Measurements from ENCODE around the gene MRPS9.

Gene MRPS9

DNA sequence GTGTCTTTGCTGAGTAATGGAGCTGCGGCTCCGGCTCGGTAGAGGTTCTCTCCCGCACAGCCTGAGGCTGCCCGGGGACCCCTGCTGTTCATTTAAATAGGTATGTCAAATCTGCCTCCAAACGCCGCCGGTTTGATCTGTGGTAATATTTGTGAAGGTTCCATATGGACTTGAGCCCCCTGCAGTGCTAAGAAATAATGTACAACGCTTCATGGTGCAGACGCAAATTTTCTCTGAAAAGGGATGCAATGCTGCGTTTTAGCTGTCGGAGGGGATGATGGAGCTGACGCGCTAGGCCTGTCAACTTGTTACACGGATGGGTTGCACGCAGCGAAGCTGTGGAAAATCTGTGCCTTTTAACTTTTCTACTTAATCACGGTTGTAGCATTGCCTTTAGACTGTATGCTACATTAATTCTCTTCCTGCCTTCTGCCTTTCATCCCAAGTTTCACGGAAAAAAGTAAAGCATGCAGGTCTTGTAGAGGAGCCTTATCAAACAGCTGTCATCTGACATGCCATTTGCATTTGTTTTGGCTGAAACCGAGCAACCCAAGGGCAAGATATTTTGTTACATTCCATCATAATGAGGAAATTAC, 43.2 kb downstream of the MRPS9 start:
- DNase-seq: no peak

DNA sequence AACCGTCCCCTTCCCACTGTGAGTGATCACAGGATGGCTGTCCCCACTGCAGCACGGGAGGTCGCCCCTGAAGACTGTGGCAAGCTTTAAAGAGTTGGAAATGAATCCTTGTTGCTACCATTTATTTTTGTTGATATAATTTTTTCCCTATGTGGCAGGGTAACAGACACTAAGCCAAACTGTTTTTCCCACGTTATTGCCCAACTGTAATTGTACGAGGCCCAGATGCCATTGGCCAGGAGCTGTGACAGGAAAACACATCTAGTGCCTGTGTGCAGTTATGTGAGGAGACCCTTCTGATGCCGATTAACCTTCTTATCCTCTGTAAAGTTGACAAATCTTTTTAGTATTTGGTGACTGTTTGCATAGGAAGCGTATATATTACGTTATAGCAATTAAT, 44.2 kb downstream of the MRPS9 start:
- no peak for DNase-seq

DNA sequence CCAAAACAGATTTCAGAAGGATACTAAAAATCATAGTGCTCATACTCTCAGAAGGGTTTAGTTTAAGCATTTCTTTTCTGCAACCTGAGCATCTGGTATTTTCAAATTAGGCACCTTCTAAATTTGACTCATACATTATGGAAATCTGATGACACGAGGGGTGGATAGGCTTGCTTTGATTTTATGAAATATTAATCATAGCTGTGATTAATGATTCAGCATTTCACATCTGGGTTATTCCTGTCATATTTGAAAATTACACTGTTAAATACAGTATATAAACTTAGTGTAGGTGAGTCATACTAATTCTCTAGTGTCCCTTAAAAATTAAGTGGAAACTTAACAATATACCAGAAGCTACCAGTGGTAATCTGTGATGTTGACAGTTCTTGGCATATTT, 47.7 kb downstream of the MRPS9 start:
- no peak for DNase-seq

DNA sequence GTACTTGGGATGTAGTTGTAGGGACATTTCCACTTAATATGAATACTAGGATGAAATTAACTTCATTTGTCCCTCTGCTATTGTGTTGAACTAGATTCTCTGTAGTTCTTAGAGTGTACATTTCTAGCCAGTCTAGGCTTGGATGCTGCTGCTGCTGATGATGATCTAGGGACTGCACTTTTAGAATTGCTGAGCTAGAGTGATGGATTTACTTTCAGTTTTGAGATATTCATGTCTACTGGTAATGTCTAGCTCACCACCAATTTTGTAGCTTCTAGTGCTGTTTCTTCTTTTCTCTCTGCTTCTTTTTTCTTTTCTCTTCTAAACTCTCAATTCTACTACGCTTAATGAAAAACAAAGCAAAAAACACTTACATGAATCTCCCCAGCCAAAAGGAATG, 49.4 kb downstream of the MRPS9 start:
- DNase-seq: no peak

DNA sequence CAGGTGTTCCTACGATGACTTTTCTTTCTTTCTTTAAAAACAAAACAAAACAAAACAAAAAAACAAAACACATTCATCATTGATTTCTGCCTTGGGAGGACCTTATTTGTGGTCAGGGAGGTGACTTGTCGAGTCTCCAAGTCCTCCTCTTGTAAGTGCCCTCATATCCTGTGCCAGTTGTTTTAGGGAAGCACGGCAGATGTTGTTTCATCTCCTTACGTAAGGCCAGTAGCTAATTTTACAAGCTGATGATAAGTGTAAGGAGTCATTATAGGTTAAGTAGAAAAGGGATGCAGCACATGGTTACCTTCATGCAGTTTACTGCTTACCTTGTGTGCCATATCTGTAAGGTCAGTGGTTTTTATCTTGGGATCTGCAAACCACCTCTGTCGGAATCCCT, 52.2 kb downstream of the MRPS9 start:
- no peak for DNase-seq

DNA sequence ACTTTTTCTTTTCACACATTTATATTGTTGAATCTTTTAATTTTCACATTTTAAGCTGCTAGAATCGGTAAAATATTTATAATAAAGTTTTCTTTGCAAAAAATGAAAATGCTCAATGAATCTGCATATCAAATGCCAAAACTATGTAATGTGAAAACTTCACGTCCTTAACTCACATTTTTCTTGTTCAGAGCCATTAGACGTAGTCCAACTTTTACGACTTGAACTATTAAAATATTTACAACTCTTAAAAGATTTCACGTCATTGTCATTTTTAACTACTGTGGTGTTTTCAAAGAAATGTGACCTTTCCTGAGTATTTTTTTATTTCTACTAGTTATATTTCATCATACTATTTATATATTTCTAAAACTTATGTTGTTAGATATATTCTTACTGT, 54.9 kb downstream of the MRPS9 start:
- DNase-seq: no peak

DNA sequence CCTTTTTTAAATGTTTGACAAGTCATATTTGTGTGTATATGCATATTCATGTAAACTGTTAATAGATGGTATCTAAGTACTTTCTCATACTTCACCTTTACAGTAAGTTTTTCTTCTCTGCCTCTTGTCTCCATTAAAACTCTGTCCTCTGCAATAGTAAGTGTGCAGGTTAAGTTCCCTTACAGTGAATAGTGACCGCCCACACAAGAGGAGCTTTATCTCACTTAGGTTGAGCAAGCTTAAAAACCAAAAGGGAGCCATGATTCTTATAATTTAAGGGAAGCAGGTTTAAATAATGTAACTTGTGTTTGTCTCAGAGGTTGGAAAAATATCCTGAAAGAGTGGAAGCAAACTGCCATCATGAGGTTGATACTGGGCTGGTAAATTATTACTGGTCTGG, 61.3 kb downstream of the MRPS9 start:
- no peak for DNase-seq

DNA sequence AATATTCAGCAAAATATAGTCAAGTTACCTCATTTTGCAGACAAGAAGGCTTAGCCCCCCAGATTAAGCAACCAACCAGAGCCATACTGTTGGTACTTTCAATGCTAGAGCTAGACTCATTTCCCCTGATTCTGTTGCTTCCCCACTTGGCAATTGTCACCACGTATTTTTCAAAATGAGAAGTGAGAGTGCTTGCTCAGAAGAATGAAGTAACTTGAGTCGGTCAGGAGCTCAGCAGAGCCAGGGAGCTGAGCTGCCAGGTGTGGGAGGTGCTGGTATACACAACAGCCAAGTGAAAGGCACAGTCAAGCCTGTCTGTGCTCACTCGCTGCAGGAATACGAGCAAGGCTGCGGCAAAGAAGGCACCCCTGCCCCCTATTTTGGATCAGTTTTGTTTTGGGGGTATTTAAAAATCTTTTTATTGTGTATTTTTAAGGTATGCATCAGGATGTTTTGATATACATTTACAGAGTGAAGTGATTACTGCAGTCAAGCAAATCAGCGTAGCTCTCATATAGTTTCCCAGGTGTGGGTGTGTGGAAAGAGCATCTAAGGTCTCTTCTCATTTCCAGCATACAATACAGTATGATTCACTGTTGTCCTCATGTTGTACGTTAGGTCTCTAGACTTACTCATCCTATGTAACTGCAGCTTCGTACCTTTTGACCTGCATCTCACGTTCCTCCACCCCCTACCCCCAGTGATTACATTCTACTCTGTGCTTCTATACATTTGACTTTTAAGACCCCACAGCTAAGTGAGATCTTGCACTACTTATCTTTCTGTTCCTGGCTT, 62.4 kb downstream of the MRPS9 start:
- DNase-seq: no peak

DNA sequence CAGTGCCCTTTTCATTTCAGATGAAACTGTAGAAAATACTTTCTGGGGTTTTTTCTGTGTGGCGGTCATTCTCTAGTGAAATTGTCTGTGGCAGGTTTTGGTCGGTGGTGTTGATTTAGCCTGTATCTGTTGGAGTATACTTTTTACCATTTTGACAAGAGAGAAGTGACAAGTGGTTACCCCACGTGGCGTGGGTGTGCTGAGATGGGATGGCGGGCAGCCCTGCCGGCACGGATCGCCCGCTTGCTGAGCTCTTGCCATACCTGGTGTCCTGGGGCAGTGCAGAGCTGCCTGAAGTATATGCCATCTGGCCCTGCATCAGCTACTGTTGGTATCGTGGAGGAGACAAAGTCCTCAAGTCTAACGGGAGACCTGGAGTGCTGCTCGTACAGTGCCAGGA, 64.1 kb downstream of the MRPS9 start:
- no peak for DNase-seq

DNA sequence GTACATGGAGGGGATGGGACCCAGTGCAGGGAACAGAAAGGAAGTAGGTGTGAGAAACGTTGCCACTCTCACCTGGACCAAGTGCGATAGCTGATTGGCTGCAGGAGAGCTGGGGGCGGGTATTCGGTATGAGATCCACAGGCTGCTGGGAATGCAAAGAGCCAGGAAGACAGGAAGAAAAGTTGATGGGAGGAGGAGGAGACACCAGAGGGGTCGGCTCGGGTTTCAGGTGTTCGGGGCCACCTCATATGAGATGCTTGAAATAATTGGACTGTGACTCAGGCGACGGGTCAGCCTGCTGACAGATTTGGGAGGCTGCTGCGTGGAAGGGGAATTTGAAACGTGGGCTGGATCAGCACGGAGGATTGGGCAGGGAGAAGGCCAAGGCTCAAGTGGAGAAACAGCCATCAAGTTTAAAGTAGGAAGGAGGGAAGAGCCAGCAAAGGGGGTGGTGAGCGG, 65.1 kb downstream of the MRPS9 start:
- DNase-seq: no peak

DNA sequence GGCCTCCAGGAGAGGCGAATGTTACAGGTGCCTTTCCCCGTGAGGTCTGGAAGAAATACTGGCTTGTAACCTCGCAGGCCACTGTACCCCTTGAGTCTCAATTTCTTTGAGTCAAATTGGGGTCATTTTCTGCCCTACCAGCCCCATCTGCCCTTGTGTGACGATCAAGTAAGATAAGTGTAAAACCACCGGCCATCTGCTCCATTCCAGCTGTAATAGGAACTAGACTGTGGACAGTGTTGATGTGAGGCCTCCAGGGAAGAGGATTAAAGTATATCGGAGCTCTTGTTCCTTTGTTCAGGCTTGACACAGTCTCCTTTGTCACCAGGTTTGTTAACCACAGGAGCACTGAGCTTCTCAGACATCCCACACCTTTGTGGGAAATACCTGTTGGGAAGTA, 65.6 kb downstream of the MRPS9 start:
- DNase-seq: no peak

DNA sequence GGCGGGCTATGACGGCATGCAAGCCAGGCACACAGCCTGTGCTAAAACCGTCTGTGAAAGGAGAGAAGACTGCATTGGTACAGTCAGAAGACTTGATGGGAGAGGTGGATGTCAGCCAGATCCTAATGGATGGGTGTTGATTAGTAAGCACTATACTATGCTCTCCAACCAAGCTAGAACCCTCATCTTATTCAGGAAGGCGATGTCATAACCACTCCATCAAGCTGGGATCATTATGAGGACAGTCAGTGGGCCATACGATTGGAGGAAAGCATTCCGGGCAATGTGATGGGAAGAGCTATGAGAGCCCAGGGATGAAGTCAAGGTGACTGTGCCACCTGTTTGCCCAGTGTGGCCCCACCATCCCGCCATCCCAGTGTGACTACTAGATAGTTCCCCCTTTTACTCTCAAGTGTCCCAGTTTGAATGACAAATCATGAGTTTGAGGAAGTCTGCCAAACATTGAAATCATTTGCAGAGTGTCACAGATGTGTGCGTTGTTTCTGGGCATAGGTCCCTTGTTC, 66.4 kb downstream of the MRPS9 start:
- DNase-seq: no peak

DNA sequence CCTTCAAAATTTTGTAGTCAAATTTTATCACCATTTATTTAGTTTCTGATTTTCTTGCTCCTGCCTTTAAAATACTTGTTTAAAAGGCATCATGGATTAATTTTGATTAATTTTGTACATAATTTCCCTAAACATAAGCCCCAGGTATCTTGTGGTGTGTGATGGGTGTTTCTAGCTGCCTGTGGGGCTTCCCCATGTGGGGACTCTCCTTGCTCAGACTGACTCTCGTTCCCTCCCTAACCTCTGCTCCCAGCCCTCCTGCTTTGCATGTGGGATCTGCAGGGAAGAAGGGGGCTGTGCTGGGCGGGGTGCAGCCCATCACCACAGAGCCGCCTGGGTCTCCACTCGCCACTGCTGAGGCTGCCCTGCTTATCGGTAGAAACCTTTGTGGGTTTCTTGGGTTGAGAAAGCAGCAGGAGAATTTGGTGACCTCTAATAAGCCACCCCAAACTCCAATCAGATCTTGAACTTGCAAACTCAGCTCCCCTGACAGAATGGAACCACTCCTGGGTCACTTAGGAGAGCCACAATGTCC, 72.5 kb downstream of the MRPS9 start:
- DNase-seq: no peak

DNA sequence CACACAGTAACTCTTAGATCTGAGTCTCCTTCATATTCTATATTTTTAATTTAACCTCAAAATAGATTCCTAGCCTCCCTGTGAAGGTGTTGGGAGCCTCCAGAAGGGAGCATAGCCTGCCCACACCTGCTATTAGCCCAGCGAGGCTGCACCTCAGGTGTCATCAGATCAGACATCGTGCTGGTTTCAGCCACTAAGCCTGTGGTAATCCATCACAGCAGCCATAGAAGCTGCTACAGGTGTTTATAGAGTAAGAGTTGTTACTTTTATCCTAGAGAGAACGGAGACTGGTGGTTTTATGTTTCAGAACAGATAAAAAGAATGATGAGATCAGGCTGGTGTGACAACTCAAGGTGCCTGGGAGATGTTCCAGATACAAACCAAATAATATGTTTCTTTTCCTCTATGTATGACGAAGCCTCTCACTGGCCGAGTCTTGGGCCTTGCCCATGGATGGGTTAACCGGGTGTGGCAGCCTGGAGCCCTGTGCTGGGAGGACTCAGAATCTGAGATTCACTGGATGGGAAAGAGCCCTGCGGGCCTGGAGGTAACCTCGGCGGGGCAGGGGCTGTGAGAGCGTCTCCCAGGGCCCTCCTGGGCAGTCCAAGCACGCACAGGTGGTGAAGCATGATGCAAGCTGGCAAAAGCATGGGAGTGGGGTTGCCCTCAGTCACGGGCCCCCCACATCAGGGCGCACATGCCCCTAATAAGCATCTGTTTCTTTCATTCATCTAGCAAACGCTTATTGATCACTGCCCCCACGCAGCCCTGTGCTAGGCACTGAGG, 73.7 kb downstream of the MRPS9 start:
- no peak for DNase-seq

DNA sequence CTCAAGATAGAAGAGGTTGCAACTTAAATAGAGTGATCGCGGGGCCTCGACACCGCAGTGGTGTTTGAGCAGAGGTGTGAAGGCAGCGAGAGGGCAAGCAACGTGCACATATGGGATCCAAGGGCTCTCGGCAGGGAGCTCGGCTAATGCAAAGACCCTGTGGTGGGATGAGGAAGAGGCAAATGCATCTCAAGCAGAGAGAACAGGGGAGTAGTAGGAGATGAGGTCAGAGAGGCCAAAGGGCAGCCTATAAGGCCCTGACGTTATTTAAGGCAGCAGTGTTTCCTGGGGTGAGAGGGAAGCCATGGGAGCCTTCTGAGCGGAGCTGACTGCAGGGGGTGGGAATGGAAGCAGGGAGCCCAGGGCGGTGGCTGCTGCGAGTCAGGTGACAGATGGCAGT, 74.5 kb downstream of the MRPS9 start:
- no peak for DNase-seq

DNA sequence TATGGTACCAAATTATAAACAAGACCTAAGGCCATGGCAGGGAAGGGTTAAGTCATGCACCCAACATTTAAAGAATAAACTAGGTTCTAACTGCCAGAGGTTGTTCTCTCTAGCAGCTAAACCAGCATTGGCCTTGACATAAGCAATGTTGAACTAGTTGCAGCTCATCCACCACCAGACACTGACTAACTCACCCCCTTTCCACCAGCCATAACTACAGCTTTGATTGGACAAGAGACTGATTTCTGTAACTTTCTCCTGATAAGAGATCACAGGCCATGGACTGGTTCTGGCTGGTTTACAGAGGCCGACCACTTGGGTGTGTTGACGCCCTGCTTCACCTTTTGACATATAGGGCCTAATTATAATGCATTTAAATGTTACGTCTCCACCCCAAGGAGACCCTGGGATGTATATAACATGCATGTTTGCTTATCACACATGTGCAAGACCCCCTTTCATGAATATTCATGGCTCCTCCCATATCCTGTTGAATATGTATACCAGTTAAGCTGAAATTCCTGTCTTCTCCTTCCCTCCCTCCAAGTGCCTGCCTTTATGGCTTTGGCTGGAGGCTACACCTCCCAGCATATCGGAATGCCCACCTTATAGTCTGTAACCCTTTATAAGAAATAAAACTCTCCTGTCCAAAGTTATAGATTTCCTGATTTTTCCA, 75.9 kb downstream of the MRPS9 start:
- no peak for DNase-seq

DNA sequence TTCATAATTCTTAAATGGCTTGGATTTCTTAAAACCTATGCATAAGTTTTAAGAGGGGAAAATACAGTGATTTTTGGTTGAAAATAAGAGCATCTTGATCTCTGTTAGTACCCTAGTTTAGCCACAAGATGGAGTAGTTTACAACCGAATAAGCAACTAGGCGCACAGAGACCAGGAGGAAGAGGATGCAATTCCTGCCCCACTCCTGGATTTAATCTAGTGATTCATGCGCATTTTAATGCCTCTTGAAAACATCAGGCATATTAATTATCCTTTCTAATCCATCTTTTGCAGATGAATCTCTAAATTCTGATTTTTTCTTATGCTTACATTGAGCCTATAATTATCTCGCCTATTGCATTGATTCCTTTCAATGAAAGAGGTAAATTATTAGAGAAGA, 76.7 kb downstream of the MRPS9 start:
- DNase-seq: no peak

DNA sequence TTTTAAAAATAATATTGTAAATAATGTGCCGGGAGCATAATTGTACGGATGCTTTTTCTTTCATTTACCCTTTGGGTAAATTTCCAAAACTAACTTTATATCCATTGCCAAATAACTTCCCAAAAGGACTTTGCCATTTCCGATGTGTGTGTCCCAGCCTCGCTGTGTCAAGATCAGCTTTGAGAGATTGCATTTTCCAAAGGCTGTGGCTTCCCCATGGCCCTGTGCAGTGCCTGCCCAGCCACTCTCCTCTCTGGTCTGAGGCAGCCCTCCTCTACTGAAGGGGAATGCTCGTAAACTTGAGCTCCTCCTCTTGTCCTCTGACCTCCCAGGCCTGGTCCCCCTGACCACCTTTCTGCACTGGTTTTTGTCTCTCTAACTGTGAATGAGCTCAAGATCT, 78.5 kb downstream of the MRPS9 start:
- DNase-seq: no peak

DNA sequence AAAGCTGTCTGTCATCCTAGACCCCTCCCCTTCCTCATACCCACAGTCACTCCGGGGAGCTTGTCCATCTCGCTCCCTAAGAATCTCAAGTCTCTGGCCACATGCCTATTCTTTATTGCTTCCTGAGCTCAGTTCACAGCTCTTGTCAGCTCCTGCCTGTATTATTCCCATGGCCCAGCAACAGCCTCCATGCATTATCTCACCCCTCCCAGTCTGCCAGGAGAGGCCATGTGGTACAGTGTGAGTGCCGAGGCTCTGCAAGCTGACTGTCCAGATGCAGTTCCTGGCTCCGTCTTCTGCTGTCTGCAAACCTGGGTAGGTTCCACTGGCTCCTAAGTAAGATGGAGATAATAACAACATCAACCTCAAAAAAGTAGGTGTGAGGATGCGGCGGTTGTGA, 79.7 kb downstream of the MRPS9 start:
- no peak for DNase-seq

DNA sequence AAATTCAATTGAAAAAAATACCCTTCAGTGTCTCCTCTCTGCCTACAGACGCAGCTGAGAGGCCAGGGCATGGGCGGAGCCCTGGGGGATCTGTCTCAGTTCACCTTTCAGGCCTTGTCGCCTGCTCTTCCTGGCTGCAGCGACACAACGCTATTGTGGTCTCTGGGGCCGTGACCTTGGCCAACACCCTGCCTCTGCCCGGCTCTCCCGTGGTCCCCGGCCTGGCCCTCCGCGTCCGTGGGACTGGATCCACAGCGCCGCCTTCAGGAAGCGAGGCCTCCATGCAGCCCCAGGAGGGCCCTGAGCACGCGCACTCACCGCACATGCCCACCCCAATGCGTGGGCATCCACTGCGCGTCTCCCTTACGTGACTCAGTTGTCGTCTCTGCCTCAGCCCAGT, 81.1 kb downstream of the MRPS9 start:
- no peak for DNase-seq

DNA sequence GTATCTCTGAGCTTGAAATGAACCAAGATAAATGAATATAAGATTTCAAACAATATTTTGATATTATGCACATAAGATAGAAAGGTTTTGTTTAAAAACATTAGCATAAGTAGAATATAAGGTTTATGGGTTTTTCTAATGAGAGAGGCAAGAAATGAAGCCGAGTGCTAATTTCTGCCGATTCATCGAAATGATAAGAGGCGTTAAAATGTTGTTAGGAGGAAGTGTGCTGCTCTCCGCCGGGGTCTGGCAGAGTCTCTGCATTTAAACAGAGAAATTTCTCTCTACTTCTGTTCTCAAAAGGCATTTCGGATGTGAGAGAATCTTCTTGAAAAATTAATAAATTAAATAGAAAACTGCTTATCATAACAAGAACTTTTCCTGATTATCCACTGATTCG, 83.6 kb downstream of the MRPS9 start:
- no peak for DNase-seq

DNA sequence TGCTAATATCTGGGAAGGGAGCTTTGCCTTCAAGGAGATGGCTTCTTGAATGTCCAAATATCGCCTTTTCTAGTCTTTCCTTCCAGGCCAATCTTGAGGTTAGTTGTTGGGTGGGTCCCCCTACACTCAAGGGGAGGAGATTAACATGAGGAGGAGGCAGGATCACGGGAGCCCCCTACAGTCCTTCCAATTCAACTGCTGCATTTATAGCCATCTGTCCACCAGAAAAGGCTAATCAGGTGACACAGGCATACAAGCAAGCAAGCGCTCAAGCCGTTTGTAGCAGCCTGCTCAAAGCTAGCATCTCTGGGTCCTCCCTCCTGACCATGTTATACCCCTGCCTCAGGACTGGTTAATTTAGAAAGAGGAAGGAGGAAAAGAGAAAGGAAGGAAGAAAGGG, 87.6 kb downstream of the MRPS9 start:
- DNase-seq: no peak

DNA sequence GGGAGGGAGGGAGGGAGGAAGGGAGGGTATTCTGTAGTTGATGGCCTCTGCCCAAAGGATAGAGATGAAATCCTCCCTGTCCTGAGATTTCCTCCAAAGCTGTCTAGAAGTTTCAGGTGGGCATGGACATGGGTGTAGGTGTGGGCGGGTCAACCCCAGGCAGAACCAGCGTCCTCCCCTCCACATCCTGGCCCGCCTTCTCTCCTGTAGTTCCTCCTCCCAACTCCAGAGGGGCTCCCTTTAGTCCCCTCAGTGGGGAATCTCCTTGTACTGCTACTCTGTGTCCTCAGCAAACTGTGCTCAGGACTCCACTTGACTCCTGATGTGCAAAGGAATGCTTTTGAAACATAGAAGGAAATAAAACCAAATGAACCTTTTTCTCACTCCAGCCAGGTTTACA, 88.1 kb downstream of the MRPS9 start:
- no peak for DNase-seq
